K562 (cell line): Measurements from ENCODE around the gene PLCG2. TPM values are rescaled to one million over a fixed set of nuclear protein-coding genes. Genes with fewer than 3 reads are reported as not detected.

Source experiments
- CBFA2T2 ChIP-seq: fragments of 450-650 bp; conservative IDR thresholded peaks from 2 replicates; pipeline ENCODE4 v1.6.1; 2017; ENCODE audit warnings: mild to moderate bottlenecking
- ESRRA ChIP-seq: fragments of 450-650 bp; IDR thresholded peaks from 2 replicates; pipeline ENCODE4 v1.6.1; 2014; ENCODE audit warnings: low read depth, mild to moderate bottlenecking, moderate library complexity, borderline replicate concordance
- KLF1 ChIP-seq: fragments of 450-650 bp; IDR thresholded peaks from 2 replicates; pipeline ENCODE4 v1.6.1; 2016; ENCODE audit warnings: missing genetic modification characterization, missing compliant biosample characterization
- MAZ ChIP-seq, 2 experiments: fragments of 450-650 bp in 1 of 2; sonication (generic) in 1 of 2; formaldehyde crosslinking; IDR thresholded peaks in 1 of 2; conservative IDR thresholded peaks in 1 of 2; 2 replicates each; pipeline versions ENCODE4 v1.4.0 to v1.5.0; 2020; ENCODE audit warnings: mild to moderate bottlenecking in 1 of 2, missing genetic modification reagents in 1 of 2
- MCM5 ChIP-seq: fragments of 450-650 bp; IDR thresholded peaks from 2 replicates; pipeline ENCODE4 v1.6.1; 2016; ENCODE audit warnings: low read depth
- NELFE ChIP-seq: IDR thresholded peaks from 2 replicates; pipeline ENCODE4 v1.6.1; 2011; ENCODE audit warnings: mild to moderate bottlenecking; ENCODE audit not compliant: insufficient read depth, insufficient read length
- NFE2L1 ChIP-seq: fragments of 450-650 bp; IDR thresholded peaks from 2 replicates; pipeline ENCODE4 v1.6.1; 2016; ENCODE audit warnings: missing genetic modification characterization, low read depth, mild to moderate bottlenecking, missing compliant biosample characterization, moderate library complexity, borderline replicate concordance
- NFIC ChIP-seq: fragments of 450-650 bp; IDR thresholded peaks from 2 replicates; pipeline ENCODE4 v1.6.1; 2017; ENCODE audit warnings: mild to moderate bottlenecking, inconsistent platforms
- NR1H2 ChIP-seq: sonication (generic); formaldehyde crosslinking; IDR thresholded peaks from 2 replicates; pipeline ENCODE4 v1.4.0; 2020; ENCODE audit warnings: mild to moderate bottlenecking, missing genetic modification reagents
- NR3C1 ChIP-seq: sonication (generic); formaldehyde crosslinking; IDR thresholded peaks from 2 replicates; pipeline ENCODE4 v1.8.1; 2022; ENCODE audit warnings: missing genetic modification reagents
- POLR2AphosphoS2 ChIP-seq: IDR thresholded peaks from 2 replicates; pipeline ENCODE4 v1.6.1; 2012; ENCODE audit warnings: low read length, improper control_type of control experiment
- RB1 ChIP-seq: fragments of 450-650 bp; IDR thresholded peaks from 2 replicates; pipeline ENCODE4 v1.6.1; 2017; ENCODE audit warnings: low read depth, mild to moderate bottlenecking
- SIN3A ChIP-seq, 2 experiments: fragments of 150-350 bp in 1 of 2; IDR thresholded peaks; 2 replicates each; pipeline ENCODE4 v1.6.1; 2011 to 2016; ENCODE audit warnings: borderline replicate concordance in 2 of 2, low read depth in 2 of 2, low read length in 2 of 2, mild to moderate bottlenecking in 2 of 2, moderate library complexity in 2 of 2; ENCODE audit not compliant: control insufficient read depth in 1 of 2
- SRSF3 ChIP-seq: fragments of 200-400 bp; formaldehyde crosslinking; IDR thresholded peaks from 2 replicates; pipeline ENCODE4 v1.6.1; 2016; ENCODE audit warnings: mild to moderate bottlenecking, low read length, moderate library complexity; ENCODE audit not compliant: insufficient read depth
- STAG1 ChIP-seq: sonication (generic); formaldehyde crosslinking; IDR thresholded peaks from 2 replicates; pipeline ENCODE4 v1.5.0; 2020; ENCODE audit warnings: missing genetic modification reagents, borderline replicate concordance
- TAF15 ChIP-seq: fragments of 200-400 bp; formaldehyde crosslinking; IDR thresholded peaks from 2 replicates; pipeline ENCODE4 v1.6.1; 2017; ENCODE audit warnings: mild to moderate bottlenecking, low read depth, low read length, moderate library complexity
- TOE1 ChIP-seq, 2 experiments: fragments of 450-650 bp in 1 of 2; sonication (generic) in 1 of 2; formaldehyde crosslinking in 1 of 2; IDR thresholded peaks; 2 replicates each; pipeline versions ENCODE4 v1.7.1 to v1.8.0; 2016 to 2022; ENCODE audit warnings: borderline replicate concordance in 2 of 2, mild to moderate bottlenecking in 2 of 2, antibody characterized with exemption in 1 of 2, inconsistent platforms in 1 of 2, low read depth in 1 of 2, missing genetic modification reagents in 1 of 2, moderate library complexity in 1 of 2
- ZFX ChIP-seq: sonication (generic); formaldehyde crosslinking; IDR thresholded peaks from 2 replicates; pipeline ENCODE4 v1.8.0; 2022; ENCODE audit warnings: mild to moderate bottlenecking, missing genetic modification reagents, moderate library complexity
- ZNF551 ChIP-seq: fragments of 250-450 bp; sonication (Bioruptor Pico); IDR thresholded peaks from 2 replicates; pipeline ENCODE4 v1.5.0; 2021; ENCODE audit warnings: mild to moderate bottlenecking, moderate library complexity
- polyA plus RNA-seq, 8 experiments: library from polyadenylated mRNA; depleted of rRNA in 4 of 8; stranded (reverse) in 5 of 8; unstranded in 3 of 8; fragments of >200 nt; fragmentation: Nextera tagmentation in 2 of 8; fragmentation: Illumina TruSeq in 1 of 8; extraction: Ambion mirVana in 2 of 8; extraction: Trizol in 1 of 8; gene quantifications; 2 replicates each; pipeline versions ENCODE4 v1.2.1 to v1.2.3, GENCODE V29; 2011 to 2014; ENCODE audit warnings: inconsistent platforms in 1 of 8, missing spikeins in 1 of 8
- total RNA-seq, 7 experiments: library from RNA; depleted of rRNA in 6 of 7; stranded (reverse); fragments of >200 nt in 6 of 7; fragmentation: Illumina TruSeq in 2 of 7; extraction: Trizol in 2 of 7; gene quantifications; 2 replicates each; pipeline versions ENCODE4 v1.2.1 to v1.2.3, GENCODE V29; 2011 to 2021; ENCODE audit warnings: low replicate concordance in 1 of 7
- TF ChIP-seq, protein P1 (sequence below): sonication (generic); formaldehyde crosslinking; IDR thresholded peaks from 2 replicates; pipeline ENCODE4 v1.8.1; 2022; ENCODE audit warnings: missing genetic modification reagents
- TF ChIP-seq, protein P2 (sequence below): sonication (generic); formaldehyde crosslinking; IDR thresholded peaks from 2 replicates; pipeline ENCODE4 v1.8.0; 2022; ENCODE audit warnings: missing genetic modification reagents, mild to moderate bottlenecking, borderline replicate concordance
- TF ChIP-seq, protein P3 (sequence below): fragments of 200-400 bp; formaldehyde crosslinking; IDR thresholded peaks from 2 replicates; pipeline ENCODE4 v1.6.1; 2017; ENCODE audit warnings: mild to moderate bottlenecking, low read depth, low read length, moderate library complexity

Gene PLCG2
- total and polyA plus RNA-seq, 9 of the 15 experiments (the other 6 are each of a cell fraction or from before 2014, with no cell fraction given) = 0.94 to 7.1 (median 3.1) TPM

DNA sequence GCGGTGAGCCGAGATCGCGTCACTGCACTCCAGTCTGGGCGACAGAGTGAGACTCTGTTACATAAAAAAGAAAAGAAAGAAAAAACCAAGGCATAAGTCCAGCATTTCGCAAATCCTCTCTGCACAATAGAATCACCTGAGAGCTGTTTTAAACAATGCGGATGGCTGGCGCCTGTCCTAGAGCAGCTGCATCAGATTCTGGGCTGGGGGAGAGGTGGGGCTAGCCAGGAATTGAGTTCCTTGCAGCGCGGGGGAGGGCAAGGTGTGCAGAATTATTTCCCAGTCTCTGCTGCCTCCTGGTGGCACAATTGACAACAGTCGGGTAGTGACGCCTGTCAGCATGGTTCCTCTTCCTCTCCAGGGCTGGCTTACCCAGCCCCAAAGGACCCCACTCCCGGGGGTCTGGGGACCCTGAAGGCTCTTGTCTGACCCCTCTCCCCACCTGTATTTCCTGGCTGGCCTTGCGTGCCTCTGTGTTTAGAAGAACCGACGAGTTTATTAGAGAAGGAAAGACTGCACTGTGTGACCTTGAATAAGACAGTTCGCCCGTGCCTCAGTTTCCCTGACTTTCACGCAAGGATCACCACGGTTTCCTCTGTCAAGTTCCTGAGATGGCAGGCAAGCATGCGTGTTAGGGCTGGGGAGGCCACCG lies 41.1 kb upstream of the PLCG2 start (continued):
- TF ChIP-seq, protein P1, sequence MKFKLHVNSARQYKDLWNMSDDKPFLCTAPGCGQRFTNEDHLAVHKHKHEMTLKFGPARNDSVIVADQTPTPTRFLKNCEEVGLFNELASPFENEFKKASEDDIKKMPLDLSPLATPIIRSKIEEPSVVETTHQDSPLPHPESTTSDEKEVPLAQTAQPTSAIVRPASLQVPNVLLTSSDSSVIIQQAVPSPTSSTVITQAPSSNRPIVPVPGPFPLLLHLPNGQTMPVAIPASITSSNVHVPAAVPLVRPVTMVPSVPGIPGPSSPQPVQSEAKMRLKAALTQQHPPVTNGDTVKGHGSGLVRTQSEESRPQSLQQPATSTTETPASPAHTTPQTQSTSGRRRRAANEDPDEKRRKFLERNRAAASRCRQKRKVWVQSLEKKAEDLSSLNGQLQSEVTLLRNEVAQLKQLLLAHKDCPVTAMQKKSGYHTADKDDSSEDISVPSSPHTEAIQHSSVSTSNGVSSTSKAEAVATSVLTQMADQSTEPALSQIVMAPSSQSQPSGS (CRISPR knock-in tag) = no peak
- no peak for TF ChIP-seq SIN3A (IDR thresholded peaks at IDR 0.05; ENCODE audit: borderline replicate concordance in 2 of 2, control insufficient read depth in 1 of 2, low read depth in 2 of 2, low read length in 2 of 2)
- TF ChIP-seq STAG1 (CRISPR knock-in tag) = peak; percentile 94
- no peak for TF ChIP-seq SRSF3
- TF ChIP-seq NFIC = no peak
- TF ChIP-seq ZNF551 (CRISPR knock-in tag) = no peak
- no peak for TF ChIP-seq TAF15
- TF ChIP-seq NELFE = no peak
- no peak for TF ChIP-seq MCM5
- TF ChIP-seq NR3C1 (CRISPR knock-in tag) = no peak
- TF ChIP-seq NR1H2 (CRISPR knock-in tag) = no peak
- TF ChIP-seq, protein P2, sequence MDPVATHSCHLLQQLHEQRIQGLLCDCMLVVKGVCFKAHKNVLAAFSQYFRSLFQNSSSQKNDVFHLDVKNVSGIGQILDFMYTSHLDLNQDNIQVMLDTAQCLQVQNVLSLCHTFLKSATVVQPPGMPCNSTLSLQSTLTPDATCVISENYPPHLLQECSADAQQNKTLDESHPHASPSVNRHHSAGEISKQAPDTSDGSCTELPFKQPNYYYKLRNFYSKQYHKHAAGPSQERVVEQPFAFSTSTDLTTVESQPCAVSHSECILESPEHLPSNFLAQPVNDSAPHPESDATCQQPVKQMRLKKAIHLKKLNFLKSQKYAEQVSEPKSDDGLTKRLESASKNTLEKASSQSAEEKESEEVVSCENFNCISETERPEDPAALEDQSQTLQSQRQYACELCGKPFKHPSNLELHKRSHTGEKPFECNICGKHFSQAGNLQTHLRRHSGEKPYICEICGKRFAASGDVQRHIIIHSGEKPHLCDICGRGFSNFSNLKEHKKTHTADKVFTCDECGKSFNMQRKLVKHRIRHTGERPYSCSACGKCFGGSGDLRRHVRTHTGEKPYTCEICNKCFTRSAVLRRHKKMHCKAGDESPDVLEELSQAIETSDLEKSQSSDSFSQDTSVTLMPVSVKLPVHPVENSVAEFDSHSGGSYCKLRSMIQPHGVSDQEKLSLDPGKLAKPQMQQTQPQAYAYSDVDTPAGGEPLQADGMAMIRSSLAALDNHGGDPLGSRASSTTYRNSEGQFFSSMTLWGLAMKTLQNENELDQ (CRISPR knock-in tag) = no peak
- TF ChIP-seq NFE2L1 = no peak
- TF ChIP-seq TOE1 (IDR thresholded peaks at IDR 0.05; ENCODE audit: borderline replicate concordance) = no peak; the same call in 1 of the 2 replicates
- 0 out of 2 replicates have a peak, but pooled peaks have one; percentile 57 for TF ChIP-seq TOE1 (CRISPR knock-in tag; IDR thresholded peaks at IDR 0.05; ENCODE audit: borderline replicate concordance, low read depth)
- TF ChIP-seq MAZ (CRISPR knock-in tag; conservative IDR thresholded peaks at IDR 0.05 in 1 of 2, IDR thresholded peaks at IDR 0.05 in 1 of 2) = peak in 1 of 2 experiments; percentile 34; a peak in 1 of 4 replicates
- no peak for TF ChIP-seq POLR2AphosphoS2
- TF ChIP-seq, protein P3, sequence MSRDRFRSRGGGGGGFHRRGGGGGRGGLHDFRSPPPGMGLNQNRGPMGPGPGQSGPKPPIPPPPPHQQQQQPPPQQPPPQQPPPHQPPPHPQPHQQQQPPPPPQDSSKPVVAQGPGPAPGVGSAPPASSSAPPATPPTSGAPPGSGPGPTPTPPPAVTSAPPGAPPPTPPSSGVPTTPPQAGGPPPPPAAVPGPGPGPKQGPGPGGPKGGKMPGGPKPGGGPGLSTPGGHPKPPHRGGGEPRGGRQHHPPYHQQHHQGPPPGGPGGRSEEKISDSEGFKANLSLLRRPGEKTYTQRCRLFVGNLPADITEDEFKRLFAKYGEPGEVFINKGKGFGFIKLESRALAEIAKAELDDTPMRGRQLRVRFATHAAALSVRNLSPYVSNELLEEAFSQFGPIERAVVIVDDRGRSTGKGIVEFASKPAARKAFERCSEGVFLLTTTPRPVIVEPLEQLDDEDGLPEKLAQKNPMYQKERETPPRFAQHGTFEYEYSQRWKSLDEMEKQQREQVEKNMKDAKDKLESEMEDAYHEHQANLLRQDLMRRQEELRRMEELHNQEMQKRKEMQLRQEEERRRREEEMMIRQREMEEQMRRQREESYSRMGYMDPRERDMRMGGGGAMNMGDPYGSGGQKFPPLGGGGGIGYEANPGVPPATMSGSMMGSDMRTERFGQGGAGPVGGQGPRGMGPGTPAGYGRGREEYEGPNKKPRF = no peak
- TF ChIP-seq CBFA2T2 = no peak
- TF ChIP-seq ZFX (CRISPR knock-in tag) = no peak
- TF ChIP-seq RB1 = peak; percentile 58; the same call in 1 of the 2 replicates
- peak; percentile 56; the same call in 1 of the 2 replicates for TF ChIP-seq ESRRA
- TF ChIP-seq KLF1 (tag) = no peak
